HepG2 (cell line): ENCODE measurements around the gene F12. TPM values are rescaled to one million over a fixed set of nuclear protein-coding genes. Genes with fewer than 3 reads are reported as not detected.

Source experiments
- AKNA ChIP-seq: sonication (generic); formaldehyde crosslinking; IDR thresholded peaks from 2 replicates; pipeline ENCODE4 v1.4.0; 2020; ENCODE audit warnings: missing genetic modification reagents, borderline replicate concordance
- ARHGAP35 ChIP-seq: sonication (generic); formaldehyde crosslinking; IDR thresholded peaks from 2 replicates; pipeline ENCODE4 v1.9.0; 2022; ENCODE audit warnings: mild to moderate bottlenecking, inconsistent platforms, moderate library complexity, missing genetic modification reagents, borderline replicate concordance
- ATF2 ChIP-seq: sonication (generic); formaldehyde crosslinking; IDR thresholded peaks from 2 replicates; pipeline ENCODE4 v1.4.0; 2020; ENCODE audit warnings: missing genetic modification reagents
- CEBPG ChIP-seq: IDR thresholded peaks from 2 replicates; pipeline ENCODE4 v1.6.1; 2016
- CTCF ChIP-seq: sonication (generic); formaldehyde crosslinking; IDR thresholded peaks from 2 replicates; pipeline ENCODE4 v1.5.0; 2020; ENCODE audit warnings: mild to moderate bottlenecking, missing genetic modification reagents, moderate library complexity
- FOSL1 ChIP-seq: sonication (generic); formaldehyde crosslinking; IDR thresholded peaks from 2 replicates; pipeline ENCODE4 v1.9.0; 2021; ENCODE audit warnings: missing genetic modification reagents, borderline replicate concordance
- FOXA1 ChIP-seq, 2 experiments: fragments of 450-650 bp in 1 of 2; sonication (generic) in 1 of 2; formaldehyde crosslinking in 1 of 2; IDR thresholded peaks; 2 replicates each; pipeline versions ENCODE4 v1.4.0 to v1.6.1; 2016 to 2020; ENCODE audit warnings: missing genetic modification reagents in 1 of 2
- HDAC6 ChIP-seq: fragments of 200-600 bp; sonication (generic); IDR thresholded peaks from 2 replicates; pipeline ENCODE4 v1.7.0; 2017; ENCODE audit warnings: mild to moderate bottlenecking, antibody characterized with exemption, low read length, low read depth
- KDM6A ChIP-seq: IDR thresholded peaks from 2 replicates; pipeline ENCODE4 v1.6.1; 2016; ENCODE audit warnings: low read depth
- PCBP1 ChIP-seq: fragments of 200-400 bp; formaldehyde crosslinking; IDR thresholded peaks from 2 replicates; pipeline ENCODE4 v1.6.1; 2017; ENCODE audit warnings: mild to moderate bottlenecking, low read depth, low read length, borderline replicate concordance
- RNF219 ChIP-seq: sonication (generic); formaldehyde crosslinking; IDR thresholded peaks from 2 replicates; pipeline ENCODE4 v1.5.0; 2020; ENCODE audit warnings: mild to moderate bottlenecking, missing genetic modification reagents
- SATB2 ChIP-seq: sonication (generic); formaldehyde crosslinking; IDR thresholded peaks from 2 replicates; pipeline ENCODE4 v1.5.0; 2020; ENCODE audit warnings: missing genetic modification reagents
- SRY ChIP-seq: sonication (generic); formaldehyde crosslinking; IDR thresholded peaks from 2 replicates; pipeline ENCODE4 v1.8.0; 2022; ENCODE audit warnings: mild to moderate bottlenecking, missing genetic modification reagents
- ZEB1 ChIP-seq: IDR thresholded peaks from 2 replicates; pipeline ENCODE4 v1.6.1; 2012; ENCODE audit warnings: mild to moderate bottlenecking, low read depth, inconsistent platforms; ENCODE audit not compliant: insufficient replicate concordance
- ZFYVE20 ChIP-seq: sonication (generic); formaldehyde crosslinking; IDR thresholded peaks from 2 replicates; pipeline ENCODE4 v1.8.0; 2023; ENCODE audit warnings: low read depth, mild to moderate bottlenecking, moderate library complexity, missing genetic modification reagents, borderline replicate concordance
- ZNF160 ChIP-seq: sonication (generic); formaldehyde crosslinking; IDR thresholded peaks from 2 replicates; pipeline ENCODE4 v1.8.0; 2022; ENCODE audit warnings: mild to moderate bottlenecking, inconsistent platforms, missing genetic modification reagents
- ZNF207 ChIP-seq: fragments of 450-650 bp; IDR thresholded peaks from 2 replicates; pipeline ENCODE4 v1.6.1; 2016; ENCODE audit warnings: antibody characterized with exemption, borderline replicate concordance
- ZNF253 ChIP-seq: sonication (generic); formaldehyde crosslinking; IDR thresholded peaks from 2 replicates; pipeline ENCODE4 v1.8.0; 2022; ENCODE audit warnings: mild to moderate bottlenecking, missing genetic modification reagents, borderline replicate concordance
- ZNF282 ChIP-seq: fragments of 450-650 bp; IDR thresholded peaks from 2 replicates; pipeline ENCODE4 v1.6.1; 2018; ENCODE audit not compliant: partially characterized antibody
- ZNF792 ChIP-seq: IDR thresholded peaks from 2 replicates; pipeline ENCODE4 v1.6.1; 2016
- polyA plus RNA-seq, 8 experiments: library from polyadenylated mRNA; depleted of rRNA in 3 of 8; stranded (reverse) in 7 of 8; unstranded in 1 of 8; fragments of >200 nt; fragmentation: Illumina TruSeq in 4 of 8; extraction: Trizol in 4 of 8; gene quantifications; 2 replicates each; pipeline versions ENCODE4 v1.2.1 to v1.2.3, GENCODE V29; 2011 to 2016; ENCODE audit warnings: low read depth in 4 of 8, missing spikeins in 1 of 8, mixed read lengths in 1 of 8; ENCODE audit not compliant: insufficient read depth in 1 of 8
- total RNA-seq, 5 experiments: library from RNA; depleted of rRNA; stranded (reverse); fragments of >200 nt; fragmentation: Illumina TruSeq; extraction: Trizol; gene quantifications; 2 replicates each; pipeline ENCODE4 v1.2.3, GENCODE V29; 2016; ENCODE audit warnings: low read depth in 1 of 5

The F12 gene
- total and polyA plus RNA-seq, 2 of the 13 experiments (the other 11 are each of a cell fraction or from before 2014, with no cell fraction given), result 2.5 to 3.0 TPM

GRCh38 chr5:177455036-177455660 lies 45.8 kb upstream of the F12 start (continued):
- TF ChIP-seq ATF2 (no peak; the same call in 1 of the 2 replicates), ZNF792 (no peak), ZEB1 (no peak), CTCF (peak; percentile 90), PCBP1 (no peak), RNF219 (CRISPR knock-in tag) (no peak), ARHGAP35 (CRISPR knock-in tag) (no peak), ZNF253 (CRISPR knock-in tag) (peak; percentile 41; the same call in 1 of the 2 replicates), SRY (CRISPR knock-in tag) (peak; percentile 60), HDAC6 (no peak), ZNF282 (no peak), CEBPG (CRISPR knock-in tag) (no peak), KDM6A (CRISPR knock-in tag) (no peak), ZNF160 (0 out of 2 replicates have a peak, but pooled peaks have one; percentile 34), ZFYVE20 (0 out of 2 replicates have a peak, but pooled peaks have one; percentile 63), FOSL1 (CRISPR knock-in tag) (no peak), AKNA (no peak), SATB2 (CRISPR knock-in tag) (no peak), ZNF207 (no peak), FOXA1 (IDR thresholded peaks at IDR 0.05) (no peak), FOXA1 (CRISPR knock-in tag; IDR thresholded peaks at IDR 0.05) (peak; percentile 27)
